Measurements from ENCODE around the gene SPTBN1. TPM values are rescaled to one million over a fixed set of nuclear protein-coding genes. Genes with fewer than 3 reads are reported as not detected.

SPTBN1 gene
- total and polyA plus RNA-seq, 2 of the 13 experiments (the other 11 are each of a cell fraction or from before 2014, with no cell fraction given) = 123 to 299 TPM

DNA sequence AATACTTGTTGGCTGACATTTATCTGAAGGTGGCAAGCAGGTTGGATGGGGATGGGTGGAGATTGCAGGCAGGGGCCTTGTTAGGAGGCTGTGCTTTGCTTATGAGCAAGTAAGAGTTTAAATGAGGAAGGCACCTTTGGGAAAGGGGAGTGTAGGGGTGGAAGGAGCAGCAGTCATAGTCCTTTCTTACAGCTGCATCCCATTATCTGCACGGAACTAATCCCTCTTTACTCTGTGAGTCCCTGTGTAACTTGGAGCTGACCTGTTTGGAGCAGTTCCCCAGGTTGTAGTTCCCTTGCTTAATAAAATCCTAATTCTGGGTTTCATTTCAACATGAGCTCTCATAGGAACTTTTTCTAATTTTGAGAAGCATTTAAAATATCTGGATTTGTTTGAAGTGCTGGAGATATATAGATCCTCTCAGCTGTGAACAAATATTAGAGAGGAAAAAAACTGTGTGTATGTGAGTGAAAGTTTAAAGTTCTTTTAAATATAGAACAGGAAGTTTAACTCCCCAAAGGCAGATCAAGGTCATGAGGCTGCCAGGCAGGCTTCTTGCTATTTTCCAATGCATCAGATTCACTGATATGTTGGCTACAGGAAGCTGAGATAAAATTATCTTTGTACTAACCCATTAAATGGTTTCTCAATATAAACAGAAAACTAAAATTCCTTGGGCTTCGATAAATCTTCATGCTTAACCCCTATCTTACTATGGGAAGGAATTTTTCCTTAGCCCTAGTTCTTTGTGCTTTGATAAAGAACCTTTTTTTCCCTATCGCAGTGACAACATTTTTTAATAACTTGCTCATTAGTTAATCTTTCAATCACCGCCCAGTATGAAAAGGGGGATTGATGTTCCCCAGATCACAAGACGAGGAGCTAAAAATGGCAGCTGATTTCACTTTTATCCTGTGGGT lies 162.8 kb downstream of the SPTBN1 start (continued):
- TF ChIP-seq, protein P1, sequence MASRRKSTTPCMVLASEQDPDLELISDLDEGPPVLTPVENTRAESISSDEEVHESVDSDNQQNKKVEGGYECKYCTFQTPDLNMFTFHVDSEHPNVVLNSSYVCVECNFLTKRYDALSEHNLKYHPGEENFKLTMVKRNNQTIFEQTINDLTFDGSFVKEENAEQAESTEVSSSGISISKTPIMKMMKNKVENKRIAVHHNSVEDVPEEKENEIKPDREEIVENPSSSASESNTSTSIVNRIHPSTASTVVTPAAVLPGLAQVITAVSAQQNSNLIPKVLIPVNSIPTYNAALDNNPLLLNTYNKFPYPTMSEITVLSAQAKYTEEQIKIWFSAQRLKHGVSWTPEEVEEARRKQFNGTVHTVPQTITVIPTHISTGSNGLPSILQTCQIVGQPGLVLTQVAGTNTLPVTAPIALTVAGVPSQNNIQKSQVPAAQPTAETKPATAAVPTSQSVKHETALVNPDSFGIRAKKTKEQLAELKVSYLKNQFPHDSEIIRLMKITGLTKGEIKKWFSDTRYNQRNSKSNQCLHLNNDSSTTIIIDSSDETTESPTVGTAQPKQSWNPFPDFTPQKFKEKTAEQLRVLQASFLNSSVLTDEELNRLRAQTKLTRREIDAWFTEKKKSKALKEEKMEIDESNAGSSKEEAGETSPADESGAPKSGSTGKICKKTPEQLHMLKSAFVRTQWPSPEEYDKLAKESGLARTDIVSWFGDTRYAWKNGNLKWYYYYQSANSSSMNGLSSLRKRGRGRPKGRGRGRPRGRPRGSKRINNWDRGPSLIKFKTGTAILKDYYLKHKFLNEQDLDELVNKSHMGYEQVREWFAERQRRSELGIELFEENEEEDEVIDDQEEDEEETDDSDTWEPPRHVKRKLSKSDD (CRISPR knock-in tag; IDR thresholded peaks at IDR 0.05; ENCODE audit: low read depth) = no peak
- TF ChIP-seq ZNF101 (CRISPR knock-in tag; IDR thresholded peaks at IDR 0.05; ENCODE audit: borderline replicate concordance, low read depth) (no peak), ZBTB7B (CRISPR knock-in tag; IDR thresholded peaks at IDR 0.05) (no peak), ZNF83 (CRISPR knock-in tag; IDR thresholded peaks at IDR 0.05; ENCODE audit: borderline replicate concordance) (no peak), ZC3H4 (CRISPR knock-in tag; IDR thresholded peaks at IDR 0.05; ENCODE audit: borderline replicate concordance) (no peak), ZNF510 (CRISPR knock-in tag; IDR thresholded peaks at IDR 0.05; ENCODE audit: low read depth) (no peak), CHD4 (IDR thresholded peaks at IDR 0.05; ENCODE audit: borderline replicate concordance, low read length) (no peak), NFIB (CRISPR knock-in tag; IDR thresholded peaks at IDR 0.05; ENCODE audit: borderline replicate concordance) (no peak), ZNF234 (CRISPR knock-in tag; conservative IDR thresholded peaks at IDR 0.05) (no peak), SIN3A (IDR thresholded peaks at IDR 0.05; ENCODE audit: borderline replicate concordance, low read depth, low read length) (no peak), GATA4 (IDR thresholded peaks at IDR 0.05; ENCODE audit: borderline replicate concordance, low read depth) (peak; percentile 56; the same call in 1 of the 2 replicates), EP300 (IDR thresholded peaks at IDR 0.05; ENCODE audit: low read depth in 2 of 2, low read length in 2 of 2) (peak in 1 of 2 experiments; percentile 89; a peak in 2 of 4 replicates), EP300 (CRISPR knock-in tag; IDR thresholded peaks at IDR 0.05; ENCODE audit: borderline replicate concordance) (0 out of 2 replicates have a peak, but pooled peaks have one; percentile 31), RARA (CRISPR knock-in tag; IDR thresholded peaks at IDR 0.05) (peak; percentile 82; the same call in 1 of the 2 replicates)
- TF ChIP-seq, protein P2, sequence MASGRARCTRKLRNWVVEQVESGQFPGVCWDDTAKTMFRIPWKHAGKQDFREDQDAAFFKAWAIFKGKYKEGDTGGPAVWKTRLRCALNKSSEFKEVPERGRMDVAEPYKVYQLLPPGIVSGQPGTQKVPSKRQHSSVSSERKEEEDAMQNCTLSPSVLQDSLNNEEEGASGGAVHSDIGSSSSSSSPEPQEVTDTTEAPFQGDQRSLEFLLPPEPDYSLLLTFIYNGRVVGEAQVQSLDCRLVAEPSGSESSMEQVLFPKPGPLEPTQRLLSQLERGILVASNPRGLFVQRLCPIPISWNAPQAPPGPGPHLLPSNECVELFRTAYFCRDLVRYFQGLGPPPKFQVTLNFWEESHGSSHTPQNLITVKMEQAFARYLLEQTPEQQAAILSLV (CRISPR knock-in tag; IDR thresholded peaks at IDR 0.05; ENCODE audit: borderline replicate concordance) = no peak
- TF ChIP-seq, protein P3, sequence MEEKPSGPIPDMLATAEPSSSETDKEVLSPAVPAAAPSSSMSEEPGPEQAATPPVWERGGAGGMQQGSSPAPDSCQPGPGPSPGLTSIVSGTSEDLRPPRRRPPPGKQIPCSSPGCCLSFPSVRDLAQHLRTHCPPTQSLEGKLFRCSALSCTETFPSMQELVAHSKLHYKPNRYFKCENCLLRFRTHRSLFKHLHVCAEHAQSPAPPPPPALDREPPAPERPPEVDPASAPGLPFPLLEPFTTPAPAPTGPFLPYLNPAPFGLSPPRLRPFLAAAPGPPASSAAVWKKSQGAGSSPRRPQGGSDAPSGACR (CRISPR knock-in tag; IDR thresholded peaks at IDR 0.05) = no peak
- TF ChIP-seq, protein P4, sequence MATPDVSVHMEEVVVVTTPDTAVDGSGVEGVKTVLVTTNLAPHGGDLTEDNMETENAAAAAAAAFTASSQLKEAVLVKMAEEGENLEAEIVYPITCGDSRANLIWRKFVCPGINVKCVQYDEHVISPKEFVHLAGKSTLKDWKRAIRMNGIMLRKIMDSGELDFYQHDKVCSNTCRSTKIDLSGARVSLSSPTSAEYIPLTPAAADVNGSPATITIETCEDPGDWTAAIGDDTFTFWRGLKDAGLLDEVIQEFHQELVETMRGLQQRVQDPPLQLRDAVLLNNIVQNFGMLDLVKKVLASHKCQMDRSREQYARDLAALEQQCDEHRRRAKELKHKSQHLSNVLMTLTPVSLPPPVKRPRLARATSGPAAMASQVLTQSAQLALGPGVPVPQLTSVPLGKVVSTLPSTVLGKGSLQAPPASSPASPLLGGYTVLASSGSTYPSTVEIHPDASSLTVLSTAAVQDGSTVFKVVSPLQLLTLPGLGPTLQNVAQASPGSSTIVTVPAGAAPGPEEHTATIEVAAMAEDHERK (CRISPR knock-in tag; IDR thresholded peaks at IDR 0.05; ENCODE audit: low read depth) = no peak
- TF ChIP-seq, protein P5, sequence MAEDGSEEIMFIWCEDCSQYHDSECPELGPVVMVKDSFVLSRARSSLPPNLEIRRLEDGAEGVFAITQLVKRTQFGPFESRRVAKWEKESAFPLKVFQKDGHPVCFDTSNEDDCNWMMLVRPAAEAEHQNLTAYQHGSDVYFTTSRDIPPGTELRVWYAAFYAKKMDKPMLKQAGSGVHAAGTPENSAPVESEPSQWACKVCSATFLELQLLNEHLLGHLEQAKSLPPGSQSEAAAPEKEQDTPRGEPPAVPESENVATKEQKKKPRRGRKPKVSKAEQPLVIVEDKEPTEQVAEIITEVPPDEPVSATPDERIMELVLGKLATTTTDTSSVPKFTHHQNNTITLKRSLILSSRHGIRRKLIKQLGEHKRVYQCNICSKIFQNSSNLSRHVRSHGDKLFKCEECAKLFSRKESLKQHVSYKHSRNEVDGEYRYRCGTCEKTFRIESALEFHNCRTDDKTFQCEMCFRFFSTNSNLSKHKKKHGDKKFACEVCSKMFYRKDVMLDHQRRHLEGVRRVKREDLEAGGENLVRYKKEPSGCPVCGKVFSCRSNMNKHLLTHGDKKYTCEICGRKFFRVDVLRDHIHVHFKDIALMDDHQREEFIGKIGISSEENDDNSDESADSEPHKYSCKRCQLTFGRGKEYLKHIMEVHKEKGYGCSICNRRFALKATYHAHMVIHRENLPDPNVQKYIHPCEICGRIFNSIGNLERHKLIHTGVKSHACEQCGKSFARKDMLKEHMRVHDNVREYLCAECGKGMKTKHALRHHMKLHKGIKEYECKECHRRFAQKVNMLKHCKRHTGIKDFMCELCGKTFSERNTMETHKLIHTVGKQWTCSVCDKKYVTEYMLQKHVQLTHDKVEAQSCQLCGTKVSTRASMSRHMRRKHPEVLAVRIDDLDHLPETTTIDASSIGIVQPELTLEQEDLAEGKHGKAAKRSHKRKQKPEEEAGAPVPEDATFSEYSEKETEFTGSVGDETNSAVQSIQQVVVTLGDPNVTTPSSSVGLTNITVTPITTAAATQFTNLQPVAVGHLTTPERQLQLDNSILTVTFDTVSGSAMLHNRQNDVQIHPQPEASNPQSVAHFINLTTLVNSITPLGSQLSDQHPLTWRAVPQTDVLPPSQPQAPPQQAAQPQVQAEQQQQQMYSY (CRISPR knock-in tag; IDR thresholded peaks at IDR 0.05) = no peak
